Dedifferentiated amniotic fluid mesenchymal stem cell (primary cell): ENCODE results near the gene INO80C.

Experiments
- DNase-seq: peaks from one replicate; pipeline ENCODE4 v3.0.0-alpha.2; 2016; ENCODE audit errors: extremely low spot score

Gene INO80C

GRCh38 chr18:35430721-35431373 is 66.9 kb downstream of the INO80C start:
- no peak for DNase-seq

- DNase-seq: no peak
These were observed 71.0 kb downstream of the INO80C start for GRCh38 chr18:35426786-35427185.

GRCh38 chr18:35424356-35424755 is 73.4 kb downstream of the INO80C start:
- DNase-seq: no peak

- DNase-seq: no peak
These were observed 75.5 kb downstream of the INO80C start for GRCh38 chr18:35422237-35422636.

- DNase-seq: no peak
These were observed 79.2 kb downstream of the INO80C start for GRCh38 chr18:35418610-35419009.
